Aortic smooth muscle cell (primary cell): ENCODE results near the gene TLR2. TPM values are rescaled to one million over a fixed set of nuclear protein-coding genes. Genes with fewer than 3 reads are reported as not detected.

Experiments
- total RNA-seq: library from RNA; depleted of rRNA; stranded (reverse); fragments of >200 nt; gene quantifications from 2 replicates; pipeline ENCODE4 v1.2.3, GENCODE V29; 2014

TLR2 gene, protein sequence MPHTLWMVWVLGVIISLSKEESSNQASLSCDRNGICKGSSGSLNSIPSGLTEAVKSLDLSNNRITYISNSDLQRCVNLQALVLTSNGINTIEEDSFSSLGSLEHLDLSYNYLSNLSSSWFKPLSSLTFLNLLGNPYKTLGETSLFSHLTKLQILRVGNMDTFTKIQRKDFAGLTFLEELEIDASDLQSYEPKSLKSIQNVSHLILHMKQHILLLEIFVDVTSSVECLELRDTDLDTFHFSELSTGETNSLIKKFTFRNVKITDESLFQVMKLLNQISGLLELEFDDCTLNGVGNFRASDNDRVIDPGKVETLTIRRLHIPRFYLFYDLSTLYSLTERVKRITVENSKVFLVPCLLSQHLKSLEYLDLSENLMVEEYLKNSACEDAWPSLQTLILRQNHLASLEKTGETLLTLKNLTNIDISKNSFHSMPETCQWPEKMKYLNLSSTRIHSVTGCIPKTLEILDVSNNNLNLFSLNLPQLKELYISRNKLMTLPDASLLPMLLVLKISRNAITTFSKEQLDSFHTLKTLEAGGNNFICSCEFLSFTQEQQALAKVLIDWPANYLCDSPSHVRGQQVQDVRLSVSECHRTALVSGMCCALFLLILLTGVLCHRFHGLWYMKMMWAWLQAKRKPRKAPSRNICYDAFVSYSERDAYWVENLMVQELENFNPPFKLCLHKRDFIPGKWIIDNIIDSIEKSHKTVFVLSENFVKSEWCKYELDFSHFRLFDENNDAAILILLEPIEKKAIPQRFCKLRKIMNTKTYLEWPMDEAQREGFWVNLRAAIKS
- under 0.01 TPM in 1 of 2 replicates, not detected in the other for total RNA-seq

DNA sequence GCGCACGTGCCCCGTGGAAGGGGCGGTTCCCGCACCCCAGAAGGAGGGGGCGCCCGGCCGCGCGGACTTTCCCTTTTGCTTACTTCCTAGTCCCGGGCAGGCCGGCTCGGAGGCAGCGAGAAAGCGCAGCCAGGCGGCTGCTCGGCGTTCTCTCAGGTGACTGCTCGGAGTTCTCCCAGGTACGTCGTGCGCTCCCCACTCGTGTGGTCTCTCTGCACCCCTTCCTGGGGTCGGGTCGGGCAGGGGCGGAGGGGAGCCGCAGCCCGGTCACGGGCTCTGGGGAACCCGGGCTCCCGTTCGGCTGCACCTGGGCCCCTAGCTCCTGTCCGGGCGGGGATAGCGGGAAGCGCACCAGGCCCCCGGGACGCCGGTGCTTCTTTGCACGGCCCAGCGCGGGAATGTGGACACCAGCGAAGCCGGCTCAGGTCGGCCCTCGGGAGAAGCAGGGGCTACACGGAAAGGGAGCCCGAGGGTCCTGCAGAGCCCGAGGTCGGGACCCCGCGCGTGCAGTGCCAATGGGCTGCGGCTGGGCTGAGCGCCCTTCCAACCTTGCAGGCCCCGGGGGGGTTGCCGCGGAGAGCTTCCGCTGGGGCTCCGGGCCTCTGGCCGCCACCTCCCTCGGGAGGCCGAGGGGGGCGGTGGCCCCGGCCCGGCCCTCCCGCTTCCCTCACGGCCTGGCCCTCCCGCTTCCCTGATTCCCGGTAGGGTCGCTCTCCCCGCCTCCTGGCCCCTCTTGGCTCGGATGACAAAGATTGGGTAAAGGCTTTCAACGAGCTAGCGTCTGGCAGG is at the start of gene TLR2:
TSS of gene TLR2 (plus strand) at position 99 of the 789 bp plus-strand sequence. CDS start 18,628 bp downstream, outside the sequence.

Other genes starting within 250 kb of the TLR2 start
- gene TMEM131L, start 217.9 kb upstream of the TLR2 start, total RNA-seq = 8.6 and 9.3 TPM in 2 replicates
- not detected in 2 replicates for gene RNF175, start 75.7 kb downstream of the TLR2 start, total RNA-seq
- gene SFRP2, start 104.8 kb downstream of the TLR2 start, total RNA-seq = not detected in 2 replicates